BLaER1 treated with 17β-estradiol and CSF1 and Interleukin-3, amounts not matched to agents 10 nM and 100 nM (cell line): Measurements from ENCODE around the gene CHD5.
"Not testable (repeated sequence)": the region's sequence is repeated elsewhere in the genome, so short reads cannot be mapped to it uniquely, and the experiment has no call there.

Experiments used
- H3K27ac ChIP-seq, 11 experiments: shearing (Covaris generic); formaldehyde crosslinking; 2 replicates each; pipeline ENCODE4 v1.8.1; 2022
- H3K27me3 ChIP-seq, 11 experiments: shearing (Covaris generic); formaldehyde crosslinking; 2 replicates each; pipeline ENCODE4 v1.8.1; 2022
- H3K36me3 ChIP-seq, 11 experiments: shearing (Covaris generic); formaldehyde crosslinking; 2 replicates each; pipeline ENCODE4 v1.8.1; 2022
- H3K4me1 ChIP-seq, 10 experiments: shearing (Covaris generic); formaldehyde crosslinking; 2 replicates each; pipeline ENCODE4 v1.8.1; 2022
- H3K4me2 ChIP-seq, 11 experiments: shearing (Covaris generic); formaldehyde crosslinking; 2 replicates each; pipeline ENCODE4 v1.8.1; 2022
- H3K4me3 ChIP-seq, 10 experiments: shearing (Covaris generic); formaldehyde crosslinking; 2 replicates each; pipeline ENCODE4 v1.8.1; 2022
- H3K9ac ChIP-seq, 11 experiments: shearing (Covaris generic); formaldehyde crosslinking; 2 replicates each; pipeline ENCODE4 v1.8.1; 2022
- H3K9me3 ChIP-seq, 11 experiments: shearing (Covaris generic); formaldehyde crosslinking; replicated peaks in 1 of 11; 2 replicates each; pipeline ENCODE4 v1.8.1; 2022
- H4K20me1 ChIP-seq, 11 experiments: shearing (Covaris generic); formaldehyde crosslinking; 2 replicates each; pipeline ENCODE4 v1.8.1; 2022
- Cebpa-rat ChIP-seq, 11 experiments: shearing (Covaris generic); IDR thresholded peaks; 2 replicates each; pipeline ENCODE4 v1.8.1; 2022

Gene CHD5

GRCh38 chr1:6180268-6180706, at the start of gene CHD5:
Gene CHD5 (minus strand): TSS chr1:6180321. CDS start chr1:6180023, 298 bp downstream.
- Histone ChIP-seq H3K36me3 (peaks cover 10 to 15% (median 12%) of the 10 kb centered on the region in 11 experiments), H3K27ac (no peak within 1 kb of the TSS), H3K4me1 (peaks cover 15 to 58% (median 45%) of the 10 kb centered on the region in 10 experiments; a peak in 19 of 20 replicates), H3K9ac (no peak within 1 kb of the TSS), H3K4me3 (peak within 1 kb of the TSS in 1 of 10 experiments; percentile 35; a peak in 1 of 20 replicates), H3K27me3 (peaks cover 74 to 89% (median 83%) of the 10 kb centered on the region in 11 experiments), H3K9me3 (peaks cover 0 to 4% (median 0%) of the 10 kb centered on the region in 11 experiments; a peak in 1 of 22 replicates), H4K20me1 (peaks cover 32 to 86% (median 73%) of the 10 kb centered on the region in 11 experiments), H3K4me2 (peak within 1 kb of the TSS in 10 of 11 experiments; percentile 0 to 45 (median 32); a peak in 17 of 22 replicates)
- TF ChIP-seq Cebpa-rat (IDR thresholded peaks at IDR 0.05): no peak

- peaks cover 13 to 36% (median 26%) of the 10 kb centered on the region in 10 experiments for H3K4me1 ChIP-seq
- no peak overlapping the region for H3K4me3 ChIP-seq
- no peak for TF ChIP-seq Cebpa-rat (IDR thresholded peaks at IDR 0.05)
- H3K36me3 ChIP-seq: peaks cover 80 to 100% (median 99%) of the 10 kb centered on the region in 11 experiments
- H3K9ac ChIP-seq: peak overlapping the region in 7 of 11 experiments; percentile 0 to 39 (median 15); a peak in 6 of 22 replicates
- H3K9me3 ChIP-seq: no peaks in the 10 kb centered on the region
- no peaks in the 10 kb centered on the region for H3K27me3 ChIP-seq
- H4K20me1 ChIP-seq: peaks cover 0 to 59% (median 18%) of the 10 kb centered on the region in 11 experiments; a peak in 12 of 22 replicates
- no peak overlapping the region for H3K27ac ChIP-seq
- H3K4me2 ChIP-seq: peak overlapping the region in 2 of 11 experiments; percentile 10 to 15; a peak in 2 of 22 replicates
Observed at GRCh38 chr1:6225651-6226050, 45.5 kb upstream of the CHD5 start.

DNA sequence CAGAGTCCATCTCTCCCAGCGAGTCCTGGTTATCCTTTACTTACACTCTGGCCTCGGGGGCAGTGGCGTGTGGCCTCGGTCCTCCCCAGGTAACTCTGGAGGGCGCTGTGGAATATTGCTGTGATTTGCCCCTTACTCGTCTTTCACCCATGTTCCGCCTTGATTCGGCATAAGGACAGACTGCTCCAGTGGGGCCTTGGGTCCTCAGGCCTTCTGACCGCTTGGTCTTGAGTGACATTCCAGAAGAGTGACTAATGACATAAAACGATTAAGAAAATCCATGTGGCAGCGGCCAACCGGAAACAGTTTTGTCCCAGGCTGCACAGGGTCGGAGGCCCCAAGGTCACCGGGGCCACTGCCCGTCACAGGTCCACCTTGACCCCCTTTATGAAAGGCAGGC, 44.6 kb upstream of the CHD5 start:
- Histone ChIP-seq H3K4me2 (no peak overlapping the region), H3K9ac (0 out of 22 replicates have a peak overlapping the region, but pooled peaks of 1 of the 11 experiments have one; percentile 18), H3K9me3 (no peaks in the 10 kb centered on the region), H3K36me3 (peaks cover 75 to 100% (median 96%) of the 10 kb centered on the region in 11 experiments), H3K4me1 (peaks cover 13 to 44% (median 32%) of the 10 kb centered on the region in 10 experiments), H3K4me3 (no peak overlapping the region), H3K27me3 (no peaks in the 10 kb centered on the region), H4K20me1 (peaks cover 0 to 52% (median 18%) of the 10 kb centered on the region in 11 experiments; a peak in 12 of 22 replicates), H3K27ac (no peak overlapping the region)
- TF ChIP-seq Cebpa-rat (IDR thresholded peaks at IDR 0.05): no peak

- H3K36me3 ChIP-seq: peaks cover 66 to 89% (median 85%) of the 10 kb centered on the region in 11 experiments
- peaks cover 24 to 55% (median 43%) of the 10 kb centered on the region in 10 experiments for H3K4me1 ChIP-seq
- H3K27me3 ChIP-seq: no peaks in the 10 kb centered on the region
- no peak overlapping the region for H3K9ac ChIP-seq
- H4K20me1 ChIP-seq: peaks cover 0 to 50% (median 18%) of the 10 kb centered on the region in 11 experiments; a peak in 12 of 22 replicates
- no peak overlapping the region for H3K4me2 ChIP-seq
- H3K27ac ChIP-seq: no peak overlapping the region
- no peak for TF ChIP-seq Cebpa-rat (IDR thresholded peaks at IDR 0.05)
- H3K4me3 ChIP-seq: no peak overlapping the region
- H3K9me3 ChIP-seq: no peaks in the 10 kb centered on the region
Observed at GRCh38 chr1:6223617-6224016, 43.5 kb upstream of the CHD5 start.

DNA sequence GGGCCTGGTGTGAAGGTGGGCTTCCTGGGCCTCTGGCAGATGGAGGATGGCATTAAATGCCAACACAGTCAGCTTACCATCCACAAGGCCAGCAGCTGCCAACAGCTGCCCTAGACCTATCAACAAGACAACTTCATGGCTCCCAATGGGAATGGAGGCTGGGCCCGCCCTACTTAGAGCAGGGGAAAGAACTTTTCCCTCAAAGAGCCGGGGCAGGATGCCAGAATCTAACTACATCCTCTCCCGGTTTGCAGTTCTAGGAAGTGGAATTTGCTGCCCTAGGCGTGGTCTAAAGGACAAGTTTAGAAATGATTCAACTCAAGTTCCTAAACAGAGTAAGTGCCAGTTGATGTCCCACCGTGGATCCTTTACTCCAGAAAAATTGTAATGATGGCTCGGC, 42.5 kb upstream of the CHD5 start:
- H3K27me3 ChIP-seq: no peaks in the 10 kb centered on the region
- peak overlapping the region in 3 of 11 experiments; percentile 18 to 58 (median 56); a peak in 6 of 22 replicates for H3K4me2 ChIP-seq
- H4K20me1 ChIP-seq: peaks cover 0 to 50% (median 18%) of the 10 kb centered on the region in 11 experiments; a peak in 12 of 22 replicates
- peaks cover 56 to 80% (median 75%) of the 10 kb centered on the region in 11 experiments for H3K36me3 ChIP-seq
- H3K9me3 ChIP-seq: no peaks in the 10 kb centered on the region
- TF ChIP-seq Cebpa-rat (IDR thresholded peaks at IDR 0.05): no peak
- 0 out of 22 replicates have a peak overlapping the region, but pooled peaks of 1 of the 11 experiments have one; percentile 15 for H3K9ac ChIP-seq
- H3K4me1 ChIP-seq: peaks cover 30 to 55% (median 43%) of the 10 kb centered on the region in 10 experiments
- no peak overlapping the region for H3K27ac ChIP-seq
- no peak overlapping the region for H3K4me3 ChIP-seq

GRCh38 chr1:6221210-6221784, 41.2 kb upstream of the CHD5 start:
- H3K27me3 ChIP-seq: no peaks in the 10 kb centered on the region
- no peak overlapping the region for H3K4me3 ChIP-seq
- H4K20me1 ChIP-seq: peaks cover 0 to 43% (median 13%) of the 10 kb centered on the region in 11 experiments; a peak in 12 of 22 replicates
- H3K4me2 ChIP-seq: no peak overlapping the region
- 0 out of 22 replicates have a peak overlapping the region, but pooled peaks of 1 of the 11 experiments have one; percentile 1 for H3K27ac ChIP-seq
- peak overlapping the region in 1 of 11 experiments; percentile 1; a peak in 1 of 22 replicates for H3K9ac ChIP-seq
- no peaks in the 10 kb centered on the region for H3K9me3 ChIP-seq
- peaks cover 43 to 66% (median 61%) of the 10 kb centered on the region in 11 experiments for H3K36me3 ChIP-seq
- TF ChIP-seq Cebpa-rat (IDR thresholded peaks at IDR 0.05): no peak
- H3K4me1 ChIP-seq: peaks cover 30 to 53% (median 42%) of the 10 kb centered on the region in 10 experiments

- no peak for TF ChIP-seq Cebpa-rat (IDR thresholded peaks at IDR 0.05)
- H3K4me3 ChIP-seq: no peak overlapping the region
- peak overlapping the region in 7 of 11 experiments; percentile 75 to 93 (median 86); a peak in 7 of 22 replicates for H3K4me2 ChIP-seq
- peaks cover 32 to 56% (median 51%) of the 10 kb centered on the region in 11 experiments for H3K36me3 ChIP-seq
- H3K9ac ChIP-seq: no peak overlapping the region; a peak in 1 of 22 replicates
- H3K9me3 ChIP-seq: no peaks in the 10 kb centered on the region
- H3K27me3 ChIP-seq: no peaks in the 10 kb centered on the region
- peaks cover 0 to 32% (median 6%) of the 10 kb centered on the region in 11 experiments; a peak in 9 of 22 replicates for H4K20me1 ChIP-seq
- H3K4me1 ChIP-seq: peaks cover 30 to 44% (median 35%) of the 10 kb centered on the region in 10 experiments
- peak overlapping the region in 6 of 11 experiments; percentile 71 to 86 (median 82); a peak in 4 of 22 replicates for H3K27ac ChIP-seq
Observed at GRCh38 chr1:6220236-6220635, 40.1 kb upstream of the CHD5 start.

GRCh38 chr1:6219641-6220040, 39.5 kb upstream of the CHD5 start:
- Histone ChIP-seq H3K4me1 (peaks cover 30 to 44% (median 36%) of the 10 kb centered on the region in 10 experiments), H3K27ac (peak overlapping the region in 8 of 11 experiments; percentile 71 to 86 (median 82); a peak in 15 of 22 replicates), H3K9ac (peak overlapping the region in 5 of 11 experiments; percentile 46 to 75 (median 65); a peak in 6 of 22 replicates), H3K4me2 (peak overlapping the region in 10 of 11 experiments; percentile 71 to 93 (median 79); a peak in 20 of 22 replicates), H4K20me1 (peaks cover 0 to 26% (median 4%) of the 10 kb centered on the region in 11 experiments; a peak in 7 of 22 replicates), H3K36me3 (peaks cover 26 to 50% (median 45%) of the 10 kb centered on the region in 11 experiments)
- TF ChIP-seq Cebpa-rat (IDR thresholded peaks at IDR 0.05): peak in 2 of 11 experiments; percentile 43 to 44; a peak in 4 of 22 replicates
- H3K4me3 ChIP-seq, H3K27me3 ChIP-seq, H3K9me3 ChIP-seq: not testable (repeated sequence)
